COLO829 (cell line): ENCODE measurements around the gene ATP6V0E2.
A peak's percentile ranks its signal among the peaks of the same experiment; 100 is the strongest.

Experiments used
- DNase-seq: peaks from one replicate; pipeline ENCODE4 v3.0.0; 2012; ENCODE audit warnings: low spot score

ATP6V0E2 gene

DNA sequence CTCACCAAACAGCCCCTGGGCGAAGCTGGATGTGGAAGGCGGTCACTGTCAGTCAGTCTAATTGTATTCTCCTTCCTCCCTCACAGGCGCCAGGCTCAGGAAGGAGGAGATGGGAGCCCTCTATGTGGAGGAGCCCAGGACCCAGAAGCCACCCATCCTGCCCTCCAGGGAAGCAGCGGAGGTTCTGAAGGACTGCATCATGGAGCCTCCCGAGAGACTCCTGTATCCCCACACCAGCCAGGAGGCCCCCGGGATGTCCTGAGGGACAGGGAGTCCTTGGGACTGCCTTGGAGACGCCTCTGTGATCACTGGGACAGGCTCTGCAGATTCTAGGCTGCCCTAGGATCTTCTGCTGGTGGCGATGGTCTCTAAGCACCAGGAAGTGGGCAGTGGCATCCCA is 9.7 kb upstream of the ATP6V0E2 start:
- DNase-seq, result no peak

DNA sequence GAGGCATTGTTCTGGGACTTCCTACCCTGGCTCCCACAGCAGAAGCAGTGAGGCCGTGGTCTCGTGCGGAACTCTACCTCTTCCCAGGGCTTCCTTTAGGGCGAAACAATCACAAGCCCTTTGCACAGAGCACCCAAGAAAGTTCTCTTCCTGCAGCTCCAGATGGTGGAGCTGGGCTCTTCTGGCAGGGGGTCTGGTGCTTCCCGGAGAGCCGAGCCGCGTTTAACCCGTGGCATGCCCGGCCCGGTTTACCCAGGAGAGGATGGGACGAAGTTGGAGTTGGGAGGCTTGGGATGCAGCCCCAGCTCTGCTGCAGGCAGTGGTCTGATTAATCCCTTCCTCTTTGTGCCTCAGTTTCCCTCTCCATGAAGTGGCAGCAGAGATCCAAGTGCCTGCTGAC is 9.0 kb upstream of the ATP6V0E2 start:
- no peak for DNase-seq

DNA sequence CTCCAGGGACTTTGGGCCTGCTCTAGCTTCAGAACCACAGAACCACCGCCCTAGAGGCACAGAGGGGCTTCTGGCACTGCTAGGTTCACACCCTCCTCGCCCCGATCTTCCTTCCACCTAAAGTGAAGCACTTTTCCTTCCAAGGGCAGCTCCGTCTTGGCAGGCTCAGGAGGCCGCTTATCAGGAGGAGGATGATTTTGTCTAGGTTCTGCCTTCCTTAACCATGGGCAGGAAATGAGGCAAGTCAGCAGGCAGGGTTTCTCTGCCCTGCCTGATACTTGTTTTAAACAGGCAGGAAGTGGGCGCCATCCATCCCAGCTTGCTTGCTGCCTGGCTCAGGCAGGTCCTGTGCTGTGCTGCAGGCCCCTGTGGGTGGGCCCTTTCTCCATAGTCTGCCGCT is 8.3 kb upstream of the ATP6V0E2 start:
- DNase-seq, result no peak

GRCh38 chr7:149866139-149866778 is 7.5 kb upstream of the ATP6V0E2 start:
- DNase-seq, result no peak

- no peak for DNase-seq
These were observed 6.9 kb upstream of the ATP6V0E2 start for GRCh38 chr7:149866779-149867447.

DNA sequence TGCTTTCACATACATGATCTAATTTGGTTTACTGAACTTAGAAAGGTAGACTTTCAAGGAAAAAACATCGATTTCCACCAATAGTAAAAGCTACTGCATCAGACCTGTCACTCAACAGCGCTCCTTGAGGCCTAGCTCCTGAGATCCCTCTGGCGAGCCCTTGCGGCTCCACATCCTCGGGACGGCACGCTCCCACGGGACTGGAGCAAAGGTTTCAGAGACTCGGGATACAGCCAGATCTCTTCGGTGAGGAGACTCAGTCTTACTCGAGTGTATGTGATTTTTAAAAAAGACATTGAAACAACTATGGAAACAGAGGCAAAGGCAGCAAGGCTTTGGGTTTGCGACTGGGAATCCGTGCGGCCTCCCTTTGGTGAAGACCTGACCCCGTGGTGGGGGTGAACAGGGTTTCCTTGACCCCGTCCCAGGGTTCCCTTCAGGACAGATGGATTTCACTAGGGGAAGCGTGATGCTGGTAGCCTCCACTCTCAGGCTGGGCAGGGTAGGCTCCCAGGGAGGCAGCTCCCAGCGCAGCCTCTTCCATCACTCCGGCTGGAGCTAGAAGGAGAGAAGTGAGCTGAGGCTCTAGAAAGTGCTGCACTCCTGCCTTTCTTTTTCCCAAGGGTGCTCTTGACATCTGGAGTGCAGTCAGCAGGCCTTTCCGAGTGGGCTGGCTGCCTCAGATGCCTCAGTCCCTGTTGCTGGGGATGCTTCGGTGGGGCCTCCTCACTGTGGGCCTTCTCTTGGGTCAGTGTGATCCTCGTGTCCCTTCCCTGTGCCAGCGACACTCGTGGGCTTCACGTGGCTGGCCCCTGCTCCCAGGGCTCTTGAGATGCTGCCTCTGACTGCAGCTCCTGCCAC is 5.8 kb upstream of the ATP6V0E2 start:
- DNase-seq, result no peak

GRCh38 chr7:149868623-149869290 is 5.0 kb upstream of the ATP6V0E2 start:
- DNase-seq, result no peak

DNA sequence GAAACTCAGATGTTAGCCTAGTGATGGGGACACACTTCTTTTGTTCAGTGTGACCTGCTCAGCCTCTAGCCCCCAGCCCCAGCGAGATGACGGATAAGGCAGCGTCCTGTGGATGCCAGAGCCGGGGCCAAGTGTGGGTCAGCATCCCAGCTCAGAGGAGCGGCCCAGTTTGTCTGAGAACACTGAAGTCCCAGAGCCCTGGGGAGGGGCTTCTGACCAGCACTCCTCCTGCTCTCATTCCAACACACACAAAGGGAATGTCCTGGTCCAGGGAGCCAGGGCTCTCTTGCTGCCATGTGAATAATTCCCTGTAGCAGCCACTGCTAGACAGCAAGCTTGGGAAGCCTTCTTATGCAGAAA is 4.5 kb upstream of the ATP6V0E2 start:
- no peak for DNase-seq

GRCh38 chr7:149869867-149870266 is 3.9 kb upstream of the ATP6V0E2 start:
- no peak for DNase-seq

DNA sequence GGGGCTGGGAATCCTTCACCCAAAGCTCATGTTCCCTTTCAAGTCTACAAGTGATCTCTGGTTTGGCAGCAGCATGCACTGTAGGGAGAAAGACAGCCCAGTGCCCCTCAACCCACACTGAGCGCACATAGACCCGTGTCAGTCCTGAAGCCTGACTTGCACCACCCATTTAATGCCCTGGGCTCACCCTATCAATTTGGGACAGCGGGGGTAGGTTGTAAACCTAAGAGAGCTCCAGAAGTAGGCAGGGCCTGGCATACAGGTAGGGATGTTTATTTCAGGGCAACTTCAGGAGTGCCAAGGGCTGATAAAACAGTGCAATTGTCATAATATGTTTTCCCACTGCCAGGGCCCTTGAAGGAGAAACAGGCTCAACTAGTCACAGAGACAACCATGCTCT is 3.5 kb upstream of the ATP6V0E2 start:
- no peak for DNase-seq

DNA sequence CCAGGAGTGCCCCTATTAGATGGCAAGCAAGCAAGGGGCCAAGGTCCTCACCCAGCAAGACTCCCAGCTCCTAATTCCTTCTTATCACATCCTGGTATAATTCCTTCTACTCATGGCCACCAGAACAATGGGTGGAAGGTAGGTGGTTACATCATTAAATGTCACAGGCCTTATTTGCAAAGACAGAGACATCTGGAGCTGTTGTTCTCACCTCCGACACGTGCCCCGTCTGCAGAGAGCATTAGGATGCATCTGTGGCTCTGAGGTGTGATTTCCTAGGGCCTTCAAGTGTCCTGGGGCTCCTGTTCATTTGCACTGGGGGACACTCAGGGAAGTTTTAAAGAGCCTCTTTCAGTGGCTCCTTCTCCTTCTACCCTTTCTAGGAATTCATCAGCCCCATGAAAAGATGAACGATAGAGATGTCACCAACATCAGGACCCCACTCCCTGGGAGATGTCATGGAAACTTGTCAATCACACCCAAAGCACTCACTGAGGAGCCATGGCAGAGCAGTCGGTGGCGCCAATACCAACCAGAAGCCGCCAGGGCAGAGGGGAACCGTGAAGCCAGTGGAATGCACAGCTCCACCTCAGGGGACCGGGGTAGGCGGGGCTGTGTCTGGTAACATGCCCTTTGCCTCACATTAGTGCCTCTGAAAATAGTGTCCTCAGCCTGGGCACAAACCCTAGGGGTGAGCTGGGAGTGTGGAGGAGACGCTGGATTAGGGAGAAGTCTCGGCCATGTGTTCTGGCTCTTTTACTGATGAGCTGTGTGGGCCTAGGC is 2.9 kb upstream of the ATP6V0E2 start:
- DNase-seq, result no peak

DNA sequence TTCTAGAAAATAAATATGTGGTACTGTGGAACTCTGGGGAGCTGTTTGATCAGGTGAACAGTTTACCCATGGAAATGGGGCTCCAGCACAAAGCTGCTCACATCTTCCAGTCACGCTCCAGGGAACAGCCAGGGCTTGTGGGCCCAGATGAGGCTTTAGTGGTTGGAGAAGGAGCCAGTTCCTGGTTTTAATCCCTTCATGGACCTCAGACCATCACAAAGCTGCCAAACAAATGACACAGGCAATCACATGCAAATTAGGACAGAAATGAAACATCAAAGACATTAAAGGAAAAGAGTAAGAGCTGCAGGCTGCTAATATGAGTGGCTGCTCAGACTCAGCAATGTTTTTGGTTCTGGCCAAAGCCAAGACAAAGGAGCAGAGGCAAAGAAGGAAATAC is 2.2 kb upstream of the ATP6V0E2 start:
- no peak for DNase-seq

- peak; percentile 93 for DNase-seq
These were observed 1.2 kb upstream of the ATP6V0E2 start for GRCh38 chr7:149872419-149873073.

DNA sequence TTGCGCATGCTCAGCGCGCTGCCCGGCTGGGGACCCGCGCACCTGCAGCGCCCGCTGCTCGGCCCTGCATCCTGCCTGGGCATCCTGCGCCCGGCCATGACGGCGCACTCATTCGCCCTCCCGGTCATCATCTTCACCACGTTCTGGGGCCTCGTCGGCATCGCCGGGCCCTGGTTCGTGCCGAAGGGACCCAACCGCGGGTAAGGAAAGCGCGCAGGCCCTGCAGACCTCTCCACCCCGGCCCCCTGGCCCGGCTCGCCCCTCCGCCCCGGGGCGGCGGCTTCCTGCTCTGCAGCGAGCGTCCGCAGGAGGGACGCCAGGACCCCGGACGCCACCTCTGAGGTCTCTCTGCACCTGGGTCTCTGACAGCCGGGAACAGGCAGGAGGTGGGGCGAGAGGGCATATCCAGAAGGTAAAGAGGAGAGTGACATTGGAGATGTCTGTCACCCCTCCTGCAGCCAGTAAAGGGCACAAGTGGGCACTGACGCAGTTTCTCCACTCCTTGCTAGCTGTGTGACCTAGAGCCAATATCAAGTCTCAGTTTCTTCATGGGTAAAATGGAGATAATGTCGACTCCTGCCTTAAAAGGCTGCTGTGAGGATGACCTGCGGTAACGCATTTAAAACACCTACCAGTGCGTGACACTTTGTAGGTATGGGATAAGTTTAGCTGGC is 338 bp downstream of the ATP6V0E2 start:
- DNase-seq, result no peak

GRCh38 chr7:149874644-149875028 is 867 bp downstream of the ATP6V0E2 start:
- DNase-seq, result no peak

- no peak for DNase-seq
These were observed 1.6 kb downstream of the ATP6V0E2 start for GRCh38 chr7:149875396-149875795.

DNA sequence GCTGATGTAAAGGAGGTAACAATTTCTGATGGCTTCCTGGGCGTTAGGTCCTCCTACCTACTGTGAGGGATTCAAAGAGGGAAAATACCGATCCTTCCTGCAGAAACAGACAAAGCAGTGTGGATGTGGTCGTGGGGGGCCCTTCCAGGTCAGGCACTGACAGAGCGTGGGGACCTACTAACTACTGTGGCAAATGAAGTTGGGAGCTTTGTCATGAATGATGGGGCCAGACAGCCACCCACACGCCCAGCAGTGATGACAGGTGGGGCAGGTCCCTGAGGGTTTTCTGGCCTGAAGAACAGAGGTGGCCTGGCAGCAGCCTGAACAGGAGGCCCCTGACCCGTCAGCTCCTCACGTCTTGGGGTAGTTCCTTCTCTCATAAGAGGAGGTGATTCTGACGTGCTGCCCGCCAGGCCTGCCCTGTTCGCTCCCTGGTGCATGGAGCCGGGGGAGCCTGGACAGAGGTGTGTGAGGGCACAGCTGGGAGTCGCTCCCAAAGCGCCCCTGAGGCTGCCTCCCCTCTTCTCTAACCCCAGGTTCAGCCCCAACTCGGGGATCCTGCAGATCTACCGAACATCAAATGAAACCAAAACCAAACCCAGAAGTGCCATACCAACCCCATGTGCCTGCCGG is 4.2 kb downstream of the ATP6V0E2 start:
- no peak for DNase-seq

DNA sequence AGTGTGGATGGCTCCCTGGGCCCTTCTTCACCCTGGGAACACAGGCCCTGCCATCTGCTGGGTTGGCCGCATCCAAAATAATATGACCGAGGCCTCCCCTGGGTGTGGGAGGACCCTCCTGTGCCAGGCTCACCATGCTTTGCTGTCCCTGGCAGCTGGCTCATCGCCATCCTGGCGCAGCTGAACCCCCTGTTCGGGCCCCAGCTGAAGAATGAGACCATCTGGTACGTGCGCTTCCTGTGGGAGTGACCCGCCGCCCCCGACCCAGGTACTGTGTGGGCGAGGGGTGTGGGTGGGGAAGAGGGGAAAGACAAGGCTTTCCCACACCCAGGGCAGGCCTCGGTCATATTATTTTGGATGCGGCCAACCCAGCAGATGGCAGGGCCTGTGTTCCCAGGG is 4.8 kb downstream of the ATP6V0E2 start:
- no peak for DNase-seq

DNA sequence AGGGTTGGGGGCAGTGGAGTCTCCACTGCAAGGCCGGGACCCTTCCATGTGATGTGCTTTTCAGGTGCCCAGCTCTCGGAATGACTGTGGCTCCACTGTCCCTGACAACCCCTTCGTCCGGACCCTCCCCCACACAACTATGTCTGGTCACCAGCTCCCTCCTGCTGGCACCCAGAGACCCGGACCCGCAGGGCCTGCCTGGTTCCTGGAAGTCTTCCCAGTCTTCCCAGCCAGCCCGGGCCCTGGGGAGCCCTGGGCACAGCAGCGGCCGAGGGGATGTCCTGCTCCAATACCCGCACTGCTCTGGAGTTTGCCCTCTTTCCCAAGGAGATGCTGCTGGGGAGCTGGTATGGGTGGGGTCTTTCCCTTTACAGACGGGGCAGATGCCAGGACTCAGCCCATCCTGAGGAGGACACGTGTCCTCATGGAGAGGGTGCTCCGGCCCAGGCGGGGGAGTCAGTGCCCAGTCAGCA is 5.5 kb downstream of the ATP6V0E2 start:
- no peak for DNase-seq
